SH-SY5Y (cell line): ENCODE measurements around the gene GPR31.

Experiments
- GATA2 ChIP-seq: IDR thresholded peaks from 2 replicates; pipeline ENCODE4 v1.6.1; 2011; ENCODE audit warnings: mild to moderate bottlenecking, low read depth, low read length
- GATA3 ChIP-seq: IDR thresholded peaks from 2 replicates; pipeline ENCODE4 v1.6.1; 2011; ENCODE audit warnings: low read depth, mild to moderate bottlenecking, low read length, moderate library complexity

DNA sequence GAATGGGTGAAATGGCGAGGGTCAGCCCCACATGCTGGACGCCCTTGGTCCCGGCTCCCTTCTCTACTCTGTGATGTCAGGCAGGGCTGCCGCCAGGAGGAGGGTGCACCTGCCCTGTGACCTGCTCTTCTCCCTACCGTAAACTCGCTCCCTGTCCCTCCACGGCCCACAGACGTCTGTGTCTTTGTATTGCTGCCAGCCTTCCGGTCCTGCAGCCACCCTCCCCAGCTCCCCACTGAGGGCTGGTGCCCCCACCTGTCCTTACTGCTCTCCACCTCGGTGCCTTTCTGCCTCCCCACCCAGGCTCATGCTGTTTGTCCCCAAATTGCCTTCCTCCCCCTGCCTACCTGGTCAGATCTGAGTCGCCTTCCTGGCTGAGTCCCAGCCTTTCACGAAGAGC, 38.9 kb downstream of the GPR31 start:
- TF ChIP-seq GATA2 (no peak), GATA3 (no peak)
